Ishikawa (cell line): Measurements from ENCODE around the gene SLC38A5.

Experiments
- CEBPB ChIP-seq: IDR thresholded peaks from 2 replicates; pipeline ENCODE4 v1.6.1; 2012
- CREB1 ChIP-seq: IDR thresholded peaks from 2 replicates; pipeline ENCODE4 v1.6.1; 2012; ENCODE audit warnings: low read depth
- EGR1 ChIP-seq: IDR thresholded peaks from 2 replicates; pipeline ENCODE4 v1.6.1; 2012
- EP300 ChIP-seq: IDR thresholded peaks from 2 replicates; pipeline ENCODE4 v1.6.1; 2012; ENCODE audit warnings: borderline replicate concordance
- FOXM1 ChIP-seq: IDR thresholded peaks from 2 replicates; pipeline ENCODE4 v1.6.1; 2012; ENCODE audit warnings: low read depth, borderline replicate concordance
- NFIC ChIP-seq: IDR thresholded peaks from 2 replicates; pipeline ENCODE4 v1.6.1; 2012
- RAD21 ChIP-seq: IDR thresholded peaks from 2 replicates; pipeline ENCODE4 v1.6.1; 2012; ENCODE audit warnings: low read depth
- TAF1 ChIP-seq: IDR thresholded peaks from 2 replicates; pipeline ENCODE4 v1.6.1; 2012; ENCODE audit warnings: low read depth, mild to moderate bottlenecking
- TCF12 ChIP-seq: IDR thresholded peaks from 2 replicates; pipeline ENCODE4 v1.6.1; 2012; ENCODE audit warnings: low read depth
- TEAD4 ChIP-seq: IDR thresholded peaks from 2 replicates; pipeline ENCODE4 v1.6.1; 2012
- YY1 ChIP-seq: IDR thresholded peaks from 2 replicates; pipeline ENCODE4 v1.6.1; 2012; ENCODE audit warnings: low read depth
- ZBTB7A ChIP-seq: IDR thresholded peaks from 2 replicates; pipeline ENCODE4 v1.6.1; 2012; ENCODE audit warnings: low read depth
- TF ChIP-seq, protein P1 (sequence below): IDR thresholded peaks from 2 replicates; pipeline ENCODE4 v1.6.1; 2012
- TF ChIP-seq, protein P2 (sequence below): IDR thresholded peaks from 2 replicates; pipeline ENCODE4 v1.6.1; 2012; ENCODE audit warnings: low read depth, mild to moderate bottlenecking

DNA sequence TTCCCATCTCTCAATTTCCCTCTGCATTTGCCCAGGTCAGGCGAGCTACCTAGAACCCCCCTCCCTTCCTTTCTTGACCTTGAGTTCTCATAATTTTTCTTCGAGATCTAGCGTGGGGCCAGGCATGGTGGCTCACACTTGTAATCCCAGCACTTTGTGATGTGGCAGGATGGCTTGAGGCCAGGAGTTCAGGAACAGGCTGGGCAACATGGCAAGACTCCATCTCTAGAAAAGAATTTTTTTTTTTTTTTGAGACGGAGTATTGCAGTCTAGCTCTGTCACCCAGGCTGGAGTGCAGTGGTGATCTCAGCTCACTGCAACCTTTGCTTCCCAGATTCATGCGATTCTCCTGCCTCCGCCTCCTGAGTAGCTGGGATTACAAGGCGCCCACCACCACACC, 34.2 kb upstream of the SLC38A5 start:
- TF ChIP-seq TCF12 (no peak), CEBPB (no peak), EP300 (no peak), NFIC (no peak), CREB1 (no peak), YY1 (no peak), FOXM1 (no peak), TAF1 (no peak), TEAD4 (no peak), RAD21 (no peak), ZBTB7A (no peak), EGR1 (no peak)
- TF ChIP-seq, protein P1, sequence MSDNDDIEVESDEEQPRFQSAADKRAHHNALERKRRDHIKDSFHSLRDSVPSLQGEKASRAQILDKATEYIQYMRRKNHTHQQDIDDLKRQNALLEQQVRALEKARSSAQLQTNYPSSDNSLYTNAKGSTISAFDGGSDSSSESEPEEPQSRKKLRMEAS, result no peak
- TF ChIP-seq, protein P2, sequence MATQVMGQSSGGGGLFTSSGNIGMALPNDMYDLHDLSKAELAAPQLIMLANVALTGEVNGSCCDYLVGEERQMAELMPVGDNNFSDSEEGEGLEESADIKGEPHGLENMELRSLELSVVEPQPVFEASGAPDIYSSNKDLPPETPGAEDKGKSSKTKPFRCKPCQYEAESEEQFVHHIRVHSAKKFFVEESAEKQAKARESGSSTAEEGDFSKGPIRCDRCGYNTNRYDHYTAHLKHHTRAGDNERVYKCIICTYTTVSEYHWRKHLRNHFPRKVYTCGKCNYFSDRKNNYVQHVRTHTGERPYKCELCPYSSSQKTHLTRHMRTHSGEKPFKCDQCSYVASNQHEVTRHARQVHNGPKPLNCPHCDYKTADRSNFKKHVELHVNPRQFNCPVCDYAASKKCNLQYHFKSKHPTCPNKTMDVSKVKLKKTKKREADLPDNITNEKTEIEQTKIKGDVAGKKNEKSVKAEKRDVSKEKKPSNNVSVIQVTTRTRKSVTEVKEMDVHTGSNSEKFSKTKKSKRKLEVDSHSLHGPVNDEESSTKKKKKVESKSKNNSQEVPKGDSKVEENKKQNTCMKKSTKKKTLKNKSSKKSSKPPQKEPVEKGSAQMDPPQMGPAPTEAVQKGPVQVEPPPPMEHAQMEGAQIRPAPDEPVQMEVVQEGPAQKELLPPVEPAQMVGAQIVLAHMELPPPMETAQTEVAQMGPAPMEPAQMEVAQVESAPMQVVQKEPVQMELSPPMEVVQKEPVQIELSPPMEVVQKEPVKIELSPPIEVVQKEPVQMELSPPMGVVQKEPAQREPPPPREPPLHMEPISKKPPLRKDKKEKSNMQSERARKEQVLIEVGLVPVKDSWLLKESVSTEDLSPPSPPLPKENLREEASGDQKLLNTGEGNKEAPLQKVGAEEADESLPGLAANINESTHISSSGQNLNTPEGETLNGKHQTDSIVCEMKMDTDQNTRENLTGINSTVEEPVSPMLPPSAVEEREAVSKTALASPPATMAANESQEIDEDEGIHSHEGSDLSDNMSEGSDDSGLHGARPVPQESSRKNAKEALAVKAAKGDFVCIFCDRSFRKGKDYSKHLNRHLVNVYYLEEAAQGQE, result no peak
